T-helper 1 cell (primary cell): ENCODE measurements around the gene FAM50A.
"Not testable (repeated sequence)": the region's sequence is repeated elsewhere in the genome, so short reads cannot be mapped to it uniquely, and the experiment has no call there.

ENCODE experiments used
- DNase-seq, 5 donors: peaks; one replicate each; pipeline ENCODE4 v3.0.0-alpha.2; 2012 to 2020
- total RNA-seq, 4 donors: gene quantifications; one replicate each; lab custom pipeline; 2026; lab: John Stamatoyannopoulos, UW

The FAM50A gene
- 43.6 to 55.1 (median 48.3) reads per million in 4 donors for total RNA-seq

GRCh38 chrX:154443992-154444754 is at the start of gene FAM50A:
FAM50A (plus strand) TSS chrX:154444141; CDS start chrX:154444236, 95 bp downstream.
- DNase-seq = peak; percentile 54 to 73 (median 61)

- DNase-seq = not testable (repeated sequence)
Observed at GRCh38 chrX:154396363-154396762, 47.6 kb upstream of the FAM50A start.

DNA sequence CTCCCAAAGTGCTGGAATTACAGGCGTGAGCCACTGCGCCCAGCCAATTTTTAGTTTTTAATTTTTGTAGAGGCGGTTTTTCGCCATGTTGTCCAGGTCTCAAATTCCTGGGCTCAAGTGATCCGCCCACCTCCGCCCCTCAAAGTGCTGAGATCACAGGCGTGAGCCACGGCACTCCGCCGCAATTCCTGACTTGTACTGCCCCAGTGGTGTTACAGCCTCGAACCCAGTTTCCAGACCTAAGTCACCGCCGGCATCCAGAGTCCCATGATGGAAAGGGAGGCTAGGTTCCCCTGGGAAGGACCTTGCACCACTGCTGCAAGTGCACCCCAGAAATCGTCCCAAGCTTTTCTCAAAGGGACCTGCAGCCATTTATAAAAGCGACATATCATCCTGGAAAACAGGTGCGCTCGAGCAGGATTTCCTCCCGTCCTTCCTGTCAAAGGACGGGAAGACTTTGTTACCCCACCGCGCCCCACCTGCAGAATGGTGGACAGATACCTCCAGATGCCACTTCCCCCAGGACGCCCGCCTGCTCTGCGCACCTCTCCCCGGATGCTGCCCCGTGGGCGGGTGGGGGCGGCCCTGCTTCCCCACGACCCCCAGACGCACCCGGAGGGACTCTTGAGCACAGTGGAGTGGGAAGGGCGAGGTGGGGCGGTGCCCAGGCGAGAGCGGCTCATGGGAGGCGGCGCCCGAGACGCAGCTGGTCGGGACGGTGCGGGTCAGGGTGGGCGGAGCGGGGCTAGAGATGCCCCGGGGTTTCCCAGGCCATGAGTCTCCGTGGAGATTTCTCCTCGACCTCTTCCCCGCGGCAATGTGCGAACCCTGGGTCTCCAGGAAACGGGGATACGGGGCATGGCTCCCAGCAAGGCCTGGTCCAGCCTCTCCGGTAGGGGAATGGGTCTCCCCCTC is 46.7 kb upstream of the FAM50A start:
- DNase-seq = peak in 3 of 5 donors; percentile 26 to 68 (median 29)

DNA sequence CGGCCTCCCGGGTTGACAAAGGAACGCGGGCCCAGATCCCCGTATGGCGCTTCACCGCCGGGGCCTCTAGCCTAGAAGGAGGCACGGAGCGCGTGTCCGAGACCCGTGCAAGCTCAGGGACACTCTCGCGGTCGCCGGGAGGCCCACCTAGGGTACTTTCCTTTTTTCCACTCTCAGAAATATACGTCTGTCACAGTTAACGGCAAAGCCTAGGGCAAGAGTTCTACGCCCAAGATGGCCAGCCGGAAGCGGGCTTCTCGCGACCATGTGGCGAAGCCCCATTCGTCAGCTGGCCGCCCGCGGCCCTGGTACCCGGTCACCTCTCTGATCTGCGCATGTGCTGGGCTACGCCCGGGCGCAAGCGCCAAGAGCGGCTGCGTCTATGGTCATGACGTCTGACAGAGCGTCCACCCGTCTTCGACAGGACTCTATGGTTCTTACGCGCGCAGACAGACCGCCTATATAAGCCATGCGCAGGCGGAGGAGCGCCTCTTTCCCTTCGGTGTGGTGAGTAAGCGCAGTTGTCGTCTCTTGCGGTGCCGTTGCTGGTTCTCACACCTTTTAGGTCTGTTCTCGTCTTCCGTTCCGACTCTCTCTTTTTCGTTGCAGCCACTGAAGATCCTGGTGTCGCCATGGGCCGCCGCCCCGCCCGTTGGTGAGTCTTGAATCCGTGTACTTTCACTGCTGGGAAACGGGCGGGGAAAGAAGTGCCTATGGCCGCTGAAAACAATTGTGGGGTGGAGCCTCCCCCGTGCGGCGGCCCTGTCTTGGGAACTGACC is 45.9 kb upstream of the FAM50A start, which contains the start of gene RPL10:
RPL10 (plus strand) TSS at position 490 of the 780 bp plus-strand sequence; CDS start at position 633, 143 bp downstream.
- peak; percentile 75 to 97 (median 82) for DNase-seq

DNA sequence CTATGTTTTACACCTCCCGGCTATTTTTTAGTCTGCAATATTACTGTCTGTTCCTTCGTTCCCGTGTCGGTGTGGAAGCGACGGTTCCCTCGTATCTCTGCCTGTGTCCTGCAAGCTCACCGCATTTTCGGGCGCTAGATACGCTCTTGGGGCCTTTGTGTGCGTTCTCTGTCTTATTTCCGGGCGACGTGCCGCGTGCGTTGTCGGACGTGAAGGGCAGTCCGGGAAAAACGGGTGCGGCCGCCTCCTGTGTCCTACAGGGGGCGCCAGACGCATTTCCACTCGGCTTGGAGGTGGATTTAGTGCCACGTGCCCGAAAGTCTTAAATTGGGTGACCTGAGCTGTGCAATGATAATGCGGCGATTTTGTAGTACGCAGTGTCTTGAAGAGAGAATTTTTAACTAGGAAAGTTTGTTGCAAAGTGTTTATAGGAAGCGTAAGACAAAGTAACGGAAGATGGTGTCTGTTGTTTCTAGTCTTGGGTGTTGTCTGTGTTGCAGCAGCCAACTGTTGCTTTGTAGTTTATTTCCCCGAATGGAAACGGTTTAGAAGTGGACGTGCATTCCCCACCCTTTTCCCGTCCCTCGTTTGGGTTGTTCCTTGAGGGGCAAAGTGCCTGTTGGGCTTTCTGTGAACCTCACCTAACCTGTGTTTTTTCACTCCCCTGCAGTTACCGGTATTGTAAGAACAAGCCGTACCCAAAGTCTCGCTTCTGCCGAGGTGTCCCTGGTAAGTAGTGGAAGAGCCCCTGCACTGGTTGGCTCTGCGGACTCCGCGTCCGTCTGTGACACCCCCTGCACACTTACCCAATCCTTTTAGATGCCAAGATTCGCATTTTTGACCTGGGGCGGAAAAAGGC is 45.0 kb upstream of the FAM50A start:
- DNase-seq = peak; percentile 60 to 88 (median 71)

- DNase-seq = peak in 1 of 5 donors; percentile 14
Observed at GRCh38 chrX:154399527-154400368, 44.2 kb upstream of the FAM50A start.

- DNase-seq = not testable (repeated sequence)
Observed at GRCh38 chrX:154400369-154400817, 43.5 kb upstream of the FAM50A start.

DNA sequence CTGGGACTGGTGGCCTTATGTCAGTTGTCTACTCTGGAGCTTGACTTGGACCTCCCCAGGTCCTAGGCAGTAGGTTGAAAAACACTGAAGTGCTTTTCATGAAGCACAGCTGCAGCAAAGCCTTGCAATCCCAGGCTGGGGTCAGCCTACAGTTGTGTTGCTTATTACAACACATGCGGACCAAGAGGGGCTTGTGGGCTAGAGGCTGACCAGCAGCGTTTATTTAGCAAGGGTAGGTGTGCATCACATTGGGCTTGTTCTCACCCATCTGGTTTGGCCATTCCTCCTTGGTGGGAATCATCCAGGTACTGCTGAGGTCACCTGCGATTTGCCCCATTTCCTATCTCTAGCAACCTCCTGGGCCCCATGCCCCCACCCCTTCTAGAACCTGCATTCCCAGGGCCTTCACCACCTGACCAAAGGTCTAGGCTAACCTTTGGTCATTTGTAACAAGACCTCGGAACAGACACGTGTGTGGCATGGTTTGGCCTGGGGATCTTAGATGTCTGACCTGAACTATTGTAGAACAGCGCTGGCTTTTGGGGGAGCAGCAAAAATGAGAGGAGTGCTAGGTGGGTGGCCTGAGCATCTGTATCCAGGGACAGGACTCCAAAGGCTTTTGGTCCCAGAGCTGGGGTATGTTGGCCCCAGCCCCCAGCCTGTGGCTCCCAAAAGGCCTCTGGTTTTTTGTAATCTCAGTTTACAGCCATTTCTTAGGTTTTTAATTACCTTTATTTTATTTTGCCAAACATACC is 42.7 kb upstream of the FAM50A start:
- no peak for DNase-seq

DNA sequence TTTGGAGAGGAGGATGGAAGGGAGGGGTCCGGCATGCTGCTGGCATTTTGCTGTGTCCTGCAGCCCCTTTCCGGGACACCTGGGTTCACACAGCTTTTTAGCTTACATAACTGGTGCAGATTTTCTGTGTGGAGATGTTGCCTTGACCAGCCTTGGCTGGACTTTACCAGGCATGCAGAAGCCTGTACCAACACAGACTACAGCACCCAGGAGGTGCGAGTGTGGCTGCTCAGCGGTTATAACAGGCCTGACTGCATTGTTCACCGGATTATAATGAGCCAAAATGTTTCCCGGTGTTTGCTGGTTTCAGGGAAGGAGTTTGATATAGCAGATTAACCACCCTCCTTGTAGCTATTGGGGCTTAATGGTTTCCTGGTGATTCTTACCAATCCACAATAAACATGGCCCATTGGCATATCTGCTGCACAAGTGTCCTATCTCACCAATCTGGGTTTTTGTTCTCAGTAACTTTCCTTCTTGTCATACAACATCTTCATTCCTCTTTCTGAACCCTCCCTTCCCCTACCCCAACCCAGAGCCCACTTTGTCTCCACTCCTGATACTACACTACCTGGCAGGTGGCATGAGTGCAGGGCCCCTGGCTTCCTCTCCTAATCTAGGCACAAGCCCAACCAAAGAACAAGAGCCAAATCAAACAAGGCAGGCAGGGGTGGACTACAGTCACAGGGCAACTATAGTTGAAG is 41.9 kb upstream of the FAM50A start:
- DNase-seq = no peak

- no peak for DNase-seq
Observed at GRCh38 chrX:154402622-154403127, 41.3 kb upstream of the FAM50A start.

- DNase-seq = no peak
Observed at GRCh38 chrX:154403192-154403591, 40.7 kb upstream of the FAM50A start.

DNA sequence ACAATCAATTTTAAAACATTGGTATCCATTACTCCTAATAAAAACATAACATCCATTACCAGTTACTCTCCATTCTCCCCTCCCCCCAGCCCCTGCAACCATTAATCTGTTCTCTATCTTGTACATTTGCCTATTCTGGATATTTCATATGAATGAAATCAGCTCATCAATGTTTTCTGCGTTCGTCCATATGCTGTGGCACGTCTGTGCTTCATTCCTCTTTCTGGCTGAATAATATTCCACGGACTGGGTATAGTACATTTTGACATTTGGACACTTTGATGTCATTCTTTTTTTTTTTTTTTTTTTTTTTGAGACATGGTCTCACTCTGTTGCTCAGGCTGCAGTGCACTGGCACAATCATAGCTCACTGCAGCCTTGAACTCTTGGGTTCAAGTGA is 40.1 kb upstream of the FAM50A start:
- no peak for DNase-seq

DNA sequence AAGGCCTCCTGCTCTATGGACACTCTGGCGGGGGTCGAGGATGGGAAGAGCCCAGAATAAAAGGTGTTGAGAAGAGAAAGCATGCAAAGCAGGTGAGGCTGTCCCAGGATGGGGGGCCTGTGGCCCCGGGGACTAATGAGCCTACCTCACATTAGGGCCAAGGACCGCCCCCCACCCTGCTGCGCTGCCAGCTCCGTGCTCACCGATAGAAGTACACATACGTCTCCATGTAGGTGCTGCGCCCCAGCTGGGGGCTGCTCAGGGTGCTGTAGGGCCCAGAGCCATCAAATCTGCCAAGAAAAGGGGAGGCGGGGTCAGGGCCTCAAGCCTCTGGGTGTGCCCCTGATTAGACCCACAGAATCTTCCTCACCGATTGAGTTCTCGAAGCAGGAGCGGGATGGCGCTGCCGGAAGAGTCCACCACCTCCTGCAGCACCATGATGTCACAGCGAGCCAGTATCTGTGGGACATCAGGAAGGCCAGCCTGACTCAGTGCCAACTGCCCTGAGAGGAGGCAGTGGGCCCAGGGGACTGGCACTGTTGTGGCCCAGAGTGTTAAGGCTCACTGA is 39.2 kb upstream of the FAM50A start:
- DNase-seq = no peak

GRCh38 chrX:154408659-154409221 is 35.2 kb upstream of the FAM50A start:
- DNase-seq = no peak

- DNase-seq = peak in 2 of 5 donors; percentile 8 to 10
Observed at GRCh38 chrX:154409222-154409871, 34.6 kb upstream of the FAM50A start, which contains the start of gene DNASE1L1. DNASE1L1 (minus strand) TSS chrX:154409254; CDS start chrX:154405568, 3,686 bp downstream.

DNA sequence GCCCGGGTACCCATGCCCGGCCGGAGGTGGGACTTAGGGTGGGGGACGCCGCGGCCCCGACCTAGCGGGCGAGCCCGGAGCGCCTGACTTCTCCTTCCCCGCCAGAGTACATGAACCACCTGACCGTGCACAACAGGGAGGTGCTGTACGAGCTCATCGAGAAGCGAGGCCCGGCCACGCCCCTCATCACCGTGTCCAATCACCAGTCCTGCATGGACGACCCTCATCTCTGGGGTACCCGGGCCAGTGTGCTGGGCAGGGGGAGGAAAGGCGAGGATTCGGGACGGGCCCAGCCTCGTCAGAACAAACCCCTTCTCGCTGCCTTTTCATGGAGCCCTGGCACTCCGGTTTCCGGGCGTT is 32.0 kb upstream of the FAM50A start:
- DNase-seq = peak in 3 of 5 donors; percentile 18 to 63 (median 46)

DNA sequence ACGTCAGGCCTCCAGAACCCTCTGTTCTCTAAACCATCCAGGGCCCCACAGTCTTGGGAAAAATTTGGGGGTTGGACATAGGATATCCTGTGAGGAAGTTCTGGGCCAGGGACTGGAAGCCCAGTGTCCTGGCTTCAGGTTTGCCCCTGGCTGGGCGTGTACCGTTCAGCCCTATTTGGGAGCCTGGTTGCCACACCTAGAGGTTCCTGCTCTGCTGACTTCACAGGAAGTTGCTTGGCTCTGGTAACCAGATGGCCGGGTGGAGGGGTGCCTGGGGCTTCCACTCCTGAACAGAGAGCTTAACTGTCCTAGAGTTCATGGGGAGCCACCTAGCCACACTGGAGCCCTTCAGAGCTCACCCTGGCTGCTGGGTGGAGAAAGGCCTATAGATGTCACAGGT is 31.5 kb upstream of the FAM50A start:
- DNase-seq = peak in 2 of 5 donors; percentile 15 to 64
